Brain microvascular endothelial cell (primary cell): ENCODE data around the gene BSCL2.
"Not testable (repeated sequence)": the region's sequence is repeated elsewhere in the genome, so short reads cannot be mapped to it uniquely, and the experiment has no call there.

ENCODE experiments used
- DNase-seq: peaks from one replicate; pipeline ENCODE4 v3.0.0-alpha.2; 2020
- H3K27ac ChIP-seq: fragments of 250-450 bp; sonication (Bioruptor Pico); 2 replicates; pipeline ENCODE4 v1.5.1; 2020; ENCODE audit warnings: mild to moderate bottlenecking, moderate library complexity
- H3K27me3 ChIP-seq: fragments of 250-450 bp; sonication (Bioruptor Pico); replicated peaks from 2 replicates; pipeline ENCODE4 v1.5.1; 2020; ENCODE audit warnings: mild to moderate bottlenecking
- H3K36me3 ChIP-seq: fragments of 250-450 bp; sonication (Bioruptor Pico); replicated peaks from 2 replicates; pipeline ENCODE4 v1.5.1; 2020; ENCODE audit warnings: mild to moderate bottlenecking
- H3K4me3 ChIP-seq: 2 replicates; pipeline ENCODE4 v1.5.1; 2011; ENCODE audit warnings: low read depth, mild to moderate bottlenecking, control low read depth, low read length, moderate library complexity
- CTCF ChIP-seq: IDR thresholded peaks from 2 replicates; pipeline ENCODE4 v1.5.1; 2011; ENCODE audit warnings: low read depth, mild to moderate bottlenecking, moderate library complexity, low read length, control low read depth, inconsistent platforms; ENCODE audit errors: missing control alignments
- in situ Hi-C: cut with HindIII; loops from 2 replicates; pipeline ENCODE4 v1.10.0; 2017; ENCODE audit warnings: low sequenced_read_pairs, low pct_ligation_motif_present

The BSCL2 gene

GRCh38 chr11:62752177-62752785 is 45.1 kb upstream of the BSCL2 start:
- no peak for DNase-seq
- H3K36me3 ChIP-seq, result peaks cover 3% of the 10 kb centered on the region
- H3K4me3 ChIP-seq, result no peak overlapping the region
- in situ Hi-C loops, result no loop called here
- H3K27ac ChIP-seq, result no peak overlapping the region
- no peaks in the 10 kb centered on the region for H3K27me3 ChIP-seq
- TF ChIP-seq CTCF, result no peak

- H3K36me3 ChIP-seq, H3K4me3 ChIP-seq, DNase-seq, H3K27me3 ChIP-seq, in situ Hi-C loops, H3K27ac ChIP-seq: not testable (repeated sequence)
These were observed 42.7 kb upstream of the BSCL2 start for GRCh38 chr11:62749931-62750330.

- DNase-seq, result no peak
- in situ Hi-C loops, result no loop called here
- no peaks in the 10 kb centered on the region for H3K27me3 ChIP-seq
- no peak overlapping the region for H3K4me3 ChIP-seq
- no peak overlapping the region for H3K27ac ChIP-seq
- TF ChIP-seq CTCF, result no peak
- H3K36me3 ChIP-seq, result no peaks in the 10 kb centered on the region
These were observed 40.4 kb upstream of the BSCL2 start for GRCh38 chr11:62747475-62748160.

- H3K27me3 ChIP-seq, result no peaks in the 10 kb centered on the region
- in situ Hi-C loops, result no loop called here
- no peak overlapping the region for H3K27ac ChIP-seq
- H3K4me3 ChIP-seq, result no peak overlapping the region
- peaks cover 55% of the 10 kb centered on the region for H3K36me3 ChIP-seq
- TF ChIP-seq CTCF, result no peak
- no peak for DNase-seq
These were observed 30.0 kb upstream of the BSCL2 start for GRCh38 chr11:62737196-62737595.

- Histone ChIP-seq H3K27me3 (no peaks in the 10 kb centered on the region), H3K27ac (no peak overlapping the region), H3K4me3 (no peak overlapping the region), H3K36me3 (peaks cover 37% of the 10 kb centered on the region)
- in situ Hi-C loops, result no loop called here
- no peak for TF ChIP-seq CTCF
- DNase-seq, result no peak
These were observed 25.6 kb upstream of the BSCL2 start for GRCh38 chr11:62732830-62733229.

- peaks cover 22% of the 10 kb centered on the region for H3K36me3 ChIP-seq
- H3K27ac ChIP-seq, DNase-seq, H3K27me3 ChIP-seq, in situ Hi-C loops: not testable (repeated sequence)
- H3K4me3 ChIP-seq, result peak overlapping the region; percentile 93
These were observed 22.9 kb upstream of the BSCL2 start for GRCh38 chr11:62730076-62730475.
